Vagina (tissue), 2 donors: ENCODE data around the gene RBM33. TPM values are rescaled to one million over a fixed set of nuclear protein-coding genes. Genes with fewer than 3 reads are reported as not detected.

ENCODE experiments used
- DNase-seq, 2 donors: peaks; one replicate each; pipeline ENCODE4 v3.0.0-alpha.2; 2017; ENCODE audit errors: extremely low spot score in 2 of 2
- H3K27ac ChIP-seq: fragments of 200-600 bp; sonication (generic); one replicate; pipeline ENCODE4 v1.5.1; 2019
- H3K27me3 ChIP-seq: fragments of 200-600 bp; sonication (generic); one replicate; pipeline ENCODE4 v1.5.1; 2019
- H3K36me3 ChIP-seq, 2 donors: fragments of 200-600 bp; sonication (generic); one replicate each; pipeline ENCODE4 v1.5.1; 2017 to 2019
- H3K4me1 ChIP-seq: fragments of 200-600 bp; sonication (generic); one replicate; pipeline ENCODE4 v1.5.1; 2019
- H3K4me3 ChIP-seq, 2 donors: fragments of 200-600 bp; sonication (generic); 1 replicate in 1 of 2; 2 replicates in 1 of 2; pipeline ENCODE4 v1.5.1; 2016 to 2019
- H3K9me3 ChIP-seq: fragments of 200-600 bp; sonication (generic); one replicate; pipeline ENCODE4 v1.5.1; 2019
- CTCF ChIP-seq, 3 experiments: fragments of 450-650 bp in 2 of 3; fragments of 200-600 bp in 1 of 3; sonication (generic) in 1 of 3; IDR thresholded peaks; one replicate each; pipeline ENCODE4 v1.5.1; 2017 to 2019; ENCODE audit warnings: antibody characterized with exemption in 3 of 3, mild to moderate bottlenecking in 2 of 3, moderate library complexity in 2 of 3
- POLR2A ChIP-seq, 2 donors: fragments of 450-650 bp; IDR thresholded peaks; one replicate each; pipeline ENCODE4 v1.6.1; 2017; ENCODE audit warnings: antibody characterized with exemption in 2 of 2, mild to moderate bottlenecking in 2 of 2, moderate library complexity in 2 of 2
- POLR2AphosphoS5 ChIP-seq, 2 donors: sonication (generic); formaldehyde crosslinking; IDR thresholded peaks; one replicate each; pipeline ENCODE4 v1.9.0; 2017; ENCODE audit warnings: antibody characterized with exemption in 2 of 2, mild to moderate bottlenecking in 2 of 2, low read depth in 1 of 2; ENCODE audit not compliant: insufficient read depth in 1 of 2
- intact Hi-C: fragments of 100-400 bp; cut with DNase I; formaldehyde crosslinking; loops from one replicate; pipeline ENCODE4 v1.15.1; 2023
- total RNA-seq: library from RNA; depleted of rRNA; stranded (reverse); fragments of >200 nt; gene quantifications from one replicate; pipeline ENCODE4 v1.2.3, GENCODE V29; 2016

Gene RBM33
- total RNA-seq, 1 donor from 2014 or later, result 63.8 TPM

GRCh38 chr7:155629171-155629570, 15.3 kb upstream of the RBM33 start:
- Histone ChIP-seq H3K4me3 (no peak overlapping the region), H3K9me3 (peaks cover 13% of the 10 kb centered on the region), H3K27me3 (no peaks in the 10 kb centered on the region), H3K36me3 (no peaks in the 10 kb centered on the region), H3K27ac (no peak overlapping the region), H3K4me1 (no peaks in the 10 kb centered on the region)
- DNase-seq, result no peak
- intact Hi-C loops, result no loop called here
- TF ChIP-seq CTCF (IDR thresholded peaks at IDR 0.05) (no peak), POLR2AphosphoS5 (IDR thresholded peaks at IDR 0.05; ENCODE audit: insufficient read depth in 1 of 2, low read depth in 1 of 2) (no peak), POLR2A (IDR thresholded peaks at IDR 0.05) (no peak)

- no peak for DNase-seq
- Histone ChIP-seq H3K27me3 (no peaks in the 10 kb centered on the region), H3K4me3 (no peak overlapping the region), H3K4me1 (no peaks in the 10 kb centered on the region), H3K9me3 (peaks cover 13% of the 10 kb centered on the region), H3K36me3 (no peaks in the 10 kb centered on the region), H3K27ac (no peak overlapping the region)
- TF ChIP-seq POLR2AphosphoS5 (IDR thresholded peaks at IDR 0.05; ENCODE audit: insufficient read depth in 1 of 2, low read depth in 1 of 2), result no peak
- no peak for TF ChIP-seq POLR2A (IDR thresholded peaks at IDR 0.05)
- TF ChIP-seq CTCF (IDR thresholded peaks at IDR 0.05), result no peak
- intact Hi-C loops, result no loop called here
These were observed 13.3 kb upstream of the RBM33 start for GRCh38 chr7:155631155-155631554.

- Histone ChIP-seq H3K4me3 (no peak overlapping the region), H3K4me1 (no peaks in the 10 kb centered on the region), H3K9me3 (peaks cover 4% of the 10 kb centered on the region), H3K27me3 (no peaks in the 10 kb centered on the region), H3K27ac (no peak overlapping the region), H3K36me3 (no peaks in the 10 kb centered on the region)
- no peak for DNase-seq
- TF ChIP-seq CTCF (IDR thresholded peaks at IDR 0.05) (no peak), POLR2A (IDR thresholded peaks at IDR 0.05) (no peak), POLR2AphosphoS5 (IDR thresholded peaks at IDR 0.05; ENCODE audit: insufficient read depth in 1 of 2, low read depth in 1 of 2) (no peak)
- intact Hi-C loops, result no loop called here
These were observed 8.6 kb upstream of the RBM33 start for GRCh38 chr7:155635817-155636216.

GRCh38 chr7:155637155-155637554, 7.3 kb upstream of the RBM33 start:
- H3K36me3 ChIP-seq, result no peaks in the 10 kb centered on the region
- H3K27me3 ChIP-seq, result no peaks in the 10 kb centered on the region
- intact Hi-C loops, result no loop called here
- no peaks in the 10 kb centered on the region for H3K4me1 ChIP-seq
- H3K4me3 ChIP-seq, result no peak overlapping the region
- TF ChIP-seq POLR2AphosphoS5 (IDR thresholded peaks at IDR 0.05; ENCODE audit: insufficient read depth in 1 of 2, low read depth in 1 of 2), result no peak
- no peak for TF ChIP-seq CTCF (IDR thresholded peaks at IDR 0.05)
- no peak for TF ChIP-seq POLR2A (IDR thresholded peaks at IDR 0.05)
- DNase-seq, result no peak
- H3K27ac ChIP-seq, result no peak overlapping the region
- H3K9me3 ChIP-seq, result peaks cover 4% of the 10 kb centered on the region

GRCh38 chr7:155638366-155638765, 6.1 kb upstream of the RBM33 start:
- no peak overlapping the region for H3K27ac ChIP-seq
- H3K9me3 ChIP-seq, result peaks cover 4% of the 10 kb centered on the region
- no peak for DNase-seq
- intact Hi-C loops, result no loop called here
- H3K4me1 ChIP-seq, result peaks cover 5% of the 10 kb centered on the region
- H3K27me3 ChIP-seq, result no peaks in the 10 kb centered on the region
- no peak overlapping the region for H3K4me3 ChIP-seq
- H3K36me3 ChIP-seq, result no peaks in the 10 kb centered on the region
- no peak for TF ChIP-seq CTCF (IDR thresholded peaks at IDR 0.05)
- no peak for TF ChIP-seq POLR2A (IDR thresholded peaks at IDR 0.05)
- TF ChIP-seq POLR2AphosphoS5 (IDR thresholded peaks at IDR 0.05; ENCODE audit: insufficient read depth in 1 of 2, low read depth in 1 of 2), result no peak
